Psoas muscle (tissue), 8 donors: ENCODE results near the gene SUPT4H1. TPM values are rescaled to one million over a fixed set of nuclear protein-coding genes. Genes with fewer than 3 reads are reported as not detected.

Source experiments
- ATAC-seq, 4 donors: fragments of 200-7000 bp; cut with Tn5 transposase; one replicate each; pipeline ENCODE4 v1.9.1; 2020; ENCODE audit warnings: moderate library complexity in 3 of 4, mild to moderate bottlenecking in 2 of 4
- DNase-seq, 2 donors: peaks; one replicate each; pipeline ENCODE4 v3.0.0-alpha.2; 2020
- H3K27ac ChIP-seq: fragments of 200-600 bp; one replicate; pipeline ENCODE4 v1.8.0; 2022
- H3K27me3 ChIP-seq, 3 donors: fragments of 200-600 bp in 1 of 3; one replicate each; pipeline versions ENCODE4 v1.6.1 to v1.8.0; 2013 to 2022; ENCODE audit warnings: low read length in 2 of 3, mild to moderate bottlenecking in 2 of 3, moderate library complexity in 1 of 3; ENCODE audit not compliant: insufficient read depth in 3 of 3
- H3K36me3 ChIP-seq, 2 donors: fragments of 200-600 bp in 1 of 2; one replicate each; pipeline versions ENCODE4 v1.6.1 to v1.8.0; 2013 to 2022; ENCODE audit warnings: low read depth in 1 of 2, mild to moderate bottlenecking in 1 of 2, moderate library complexity in 1 of 2; ENCODE audit not compliant: insufficient read depth in 1 of 2
- H3K4me1 ChIP-seq: fragments of 200-600 bp; one replicate; pipeline ENCODE4 v1.8.0; 2022
- H3K4me3 ChIP-seq: fragments of 200-600 bp; one replicate; pipeline ENCODE4 v1.8.0; 2022; ENCODE audit warnings: mild to moderate bottlenecking
- H3K9me3 ChIP-seq: fragments of 200-600 bp; one replicate; pipeline ENCODE4 v1.8.0; 2022
- WGBS, 3 donors: extraction: QIAGEN DNeasy Blood & Tissue Kit; methylation state at CpG; one replicate each; pipeline versions ENCODE4 v1.1.6 to v1.1.7; 2013; 5-methylcytosine and 5-hydroxymethylcytosine counted together
- intact Hi-C, 2 donors: fragments of 100-400 bp; cut with DNase I; formaldehyde crosslinking; loops; one replicate each; pipeline versions ENCODE4 v1.11.0 to v1.14.2; 2022
- polyA plus RNA-seq, 3 donors: library from polyadenylated mRNA; stranded (reverse); fragments of 200-250 nt; gene quantifications; one replicate each; pipeline ENCODE4 v1.2.3, GENCODE V29; 2013
- total RNA-seq, 4 donors: library from RNA; stranded (reverse); fragmentation: NEBNext Ultra II Directional in 2 of 4; extraction: Animal tissue kit (Norgen Biotek cat#: 25700) in 2 of 4; gene quantifications; one replicate each; pipeline versions ENCODE4 v1.2.1 to v1.2.4, GENCODE V29; 2021 to 2023
- TF ChIP-seq, protein P1 (sequence below): fragments of 200-600 bp; IDR thresholded peaks from one replicate; pipeline ENCODE4 v1.8.0; 2022; ENCODE audit warnings: antibody characterized with exemption
- donor health status: healthy with polysubstance abuse.
- donor health status: DM: no; HTN: no; CAD: no; lungs with moderate emphysema.
- donor health status: Bipolar disorder and iron deficiency.
- donor health status: healthy.
- donor health status: DM: yes; HTN: yes; CAD: no.
- donor health status: DM: no; HTN: no; CAD: no.
- donor health status: DM: no; HTN: no; CAD: no.
- donor health status: DM: yes; HTN: yes; CAD: no.

Gene SUPT4H1
- total and polyA plus RNA-seq, 7 donors = 52.1 to 86.8 (median 58.2) TPM

- no peak for ATAC-seq
- no peaks in the 10 kb centered on the region for H3K4me1 ChIP-seq
- no peak overlapping the region for H3K27ac ChIP-seq
- H3K27me3 ChIP-seq = peaks cover 0 to 23% (median 2%) of the 10 kb centered on the region in 3 donors
- no peaks in the 10 kb centered on the region for H3K36me3 ChIP-seq
- DNase-seq = no peak
- WGBS, 3 donors = 70 to 81% (median 78%) methylated on average over 10 of the region's 10 CpGs
- TF ChIP-seq, protein P1, sequence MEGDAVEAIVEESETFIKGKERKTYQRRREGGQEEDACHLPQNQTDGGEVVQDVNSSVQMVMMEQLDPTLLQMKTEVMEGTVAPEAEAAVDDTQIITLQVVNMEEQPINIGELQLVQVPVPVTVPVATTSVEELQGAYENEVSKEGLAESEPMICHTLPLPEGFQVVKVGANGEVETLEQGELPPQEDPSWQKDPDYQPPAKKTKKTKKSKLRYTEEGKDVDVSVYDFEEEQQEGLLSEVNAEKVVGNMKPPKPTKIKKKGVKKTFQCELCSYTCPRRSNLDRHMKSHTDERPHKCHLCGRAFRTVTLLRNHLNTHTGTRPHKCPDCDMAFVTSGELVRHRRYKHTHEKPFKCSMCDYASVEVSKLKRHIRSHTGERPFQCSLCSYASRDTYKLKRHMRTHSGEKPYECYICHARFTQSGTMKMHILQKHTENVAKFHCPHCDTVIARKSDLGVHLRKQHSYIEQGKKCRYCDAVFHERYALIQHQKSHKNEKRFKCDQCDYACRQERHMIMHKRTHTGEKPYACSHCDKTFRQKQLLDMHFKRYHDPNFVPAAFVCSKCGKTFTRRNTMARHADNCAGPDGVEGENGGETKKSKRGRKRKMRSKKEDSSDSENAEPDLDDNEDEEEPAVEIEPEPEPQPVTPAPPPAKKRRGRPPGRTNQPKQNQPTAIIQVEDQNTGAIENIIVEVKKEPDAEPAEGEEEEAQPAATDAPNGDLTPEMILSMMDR = no peak
- H3K4me3 ChIP-seq = no peak overlapping the region
- intact Hi-C loops = no loop called here
- H3K9me3 ChIP-seq = no peaks in the 10 kb centered on the region
Observed at GRCh38 chr17:58335061-58335731, 16.8 kb downstream of the SUPT4H1 start.

GRCh38 chr17:58334661-58335060 is 17.3 kb downstream of the SUPT4H1 start:
- no peaks in the 10 kb centered on the region for H3K9me3 ChIP-seq
- H3K4me3 ChIP-seq = no peak overlapping the region
- ATAC-seq (no peak), DNase-seq (no peak)
- peaks cover 0 to 24% (median 2%) of the 10 kb centered on the region in 3 donors for H3K27me3 ChIP-seq
- no peaks in the 10 kb centered on the region for H3K4me1 ChIP-seq
- H3K27ac ChIP-seq = no peak overlapping the region
- intact Hi-C loops = no loop called here
- 87 to 96% (median 88%) methylated on average over 9 of the region's 9 CpGs for WGBS, 3 donors
- TF ChIP-seq, protein P1 = no peak
- no peaks in the 10 kb centered on the region for H3K36me3 ChIP-seq

DNA sequence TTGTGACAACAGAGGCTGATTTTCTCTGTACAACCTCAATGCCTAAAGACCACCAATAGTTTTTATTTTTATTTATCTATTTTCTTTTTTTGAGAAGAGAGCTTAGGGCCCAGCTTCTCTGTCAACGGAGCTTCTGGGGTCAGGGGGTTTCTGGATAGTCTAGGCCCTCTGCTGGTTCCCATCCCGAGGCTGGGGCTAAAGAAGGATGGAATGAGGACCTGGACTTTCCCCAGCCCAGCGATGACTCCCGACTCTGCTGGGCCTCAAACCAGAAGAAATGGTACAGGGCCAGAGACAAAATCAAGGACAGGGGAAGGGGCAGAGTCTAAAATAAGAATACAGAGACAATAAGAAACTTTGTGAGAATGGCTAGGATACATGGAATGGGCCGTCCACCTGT is 17.7 kb downstream of the SUPT4H1 start:
- ATAC-seq = no peak
- WGBS, 3 donors = 70 to 80% (median 79%) methylated on average over 5 of the region's 5 CpGs
- Histone ChIP-seq H3K4me3 (no peak overlapping the region), H3K9me3 (no peaks in the 10 kb centered on the region), H3K4me1 (no peaks in the 10 kb centered on the region), H3K27me3 (peaks cover 0 to 28% (median 2%) of the 10 kb centered on the region in 3 donors), H3K36me3 (no peaks in the 10 kb centered on the region), H3K27ac (no peak overlapping the region)
- TF ChIP-seq, protein P1 = no peak
- intact Hi-C loops = no loop called here
- no peak for DNase-seq

- intact Hi-C loops = no loop called here
- Histone ChIP-seq H3K27me3 (peaks cover 0 to 30% (median 2%) of the 10 kb centered on the region in 3 donors), H3K36me3 (no peaks in the 10 kb centered on the region), H3K4me3 (peak overlapping the region; percentile 22), H3K27ac (no peak overlapping the region), H3K4me1 (no peaks in the 10 kb centered on the region), H3K9me3 (no peaks in the 10 kb centered on the region)
- WGBS, 3 donors = 60 to 74% (median 62%) methylated on average over 6 of the region's 6 CpGs
- ATAC-seq (no peak), DNase-seq (no peak)
- TF ChIP-seq, protein P1 = no peak
Observed at GRCh38 chr17:58333736-58334207, 18.2 kb downstream of the SUPT4H1 start.
